Fibroblast of the aortic adventitia (primary cell): Measurements from ENCODE around the gene CCDC85A. TPM values are rescaled to one million over a fixed set of nuclear protein-coding genes. Genes with fewer than 3 reads are reported as not detected.
A peak's percentile ranks its signal among the peaks of the same experiment; 100 is the strongest.

Experiments used
- DNase-seq: peaks from one replicate; pipeline ENCODE4 v3.0.0-alpha.2; 2010; ENCODE audit warnings: low read depth
- H3K4me3 ChIP-seq: 2 replicates; pipeline ENCODE4 v1.5.1; 2011; ENCODE audit warnings: low read depth, mild to moderate bottlenecking, control low read depth, low read length, moderate library complexity
- total RNA-seq: library from RNA; depleted of rRNA; stranded (reverse); fragments of >200 nt; gene quantifications from 2 replicates; pipeline ENCODE4 v1.2.3, GENCODE V29; 2012; ENCODE audit warnings: low replicate concordance
- TF ChIP-seq, protein P1 (sequence below): IDR thresholded peaks from 2 replicates; pipeline ENCODE4 v1.5.1; 2011; ENCODE audit warnings: mild to moderate bottlenecking, low read length, control low read depth, inconsistent platforms; ENCODE audit not compliant: insufficient read depth

The CCDC85A gene
- total RNA-seq, 1 donor = 0.45 TPM

DNA sequence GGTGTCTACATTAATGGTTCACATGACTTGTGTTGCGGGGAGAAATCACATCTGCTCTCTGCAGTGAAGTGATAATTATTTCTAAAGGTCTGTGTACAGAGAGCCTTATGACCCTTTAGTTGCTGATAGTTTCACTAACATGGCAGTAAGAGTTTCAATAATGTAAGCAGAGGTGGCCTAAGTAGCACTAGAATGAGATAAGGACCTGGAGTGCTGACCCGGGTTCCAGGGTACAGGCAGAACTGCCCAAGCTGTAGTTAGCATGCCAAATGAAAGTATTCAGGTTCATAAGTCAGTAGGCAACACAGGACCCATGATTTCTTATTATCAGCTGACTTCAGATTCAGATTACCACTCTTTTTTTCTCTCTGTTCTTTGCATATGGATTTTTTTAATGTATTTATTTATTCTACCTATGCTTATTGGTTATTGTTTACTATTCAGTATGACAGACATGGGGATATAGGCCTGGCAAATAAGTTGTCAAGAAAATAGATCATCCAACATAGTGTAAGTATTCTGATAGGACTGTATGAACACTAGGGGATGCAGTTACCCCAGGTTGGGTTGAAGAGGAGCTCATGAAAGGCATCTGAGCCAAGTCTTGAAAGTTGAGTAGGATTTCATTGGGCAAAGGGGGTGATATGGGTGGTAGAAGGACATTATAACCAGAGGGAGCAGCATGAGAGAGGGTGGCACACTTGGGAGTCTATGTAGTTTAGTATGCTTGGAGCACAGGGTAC, 105.2 kb downstream of the CCDC85A start:
- H3K4me3 ChIP-seq = no peak overlapping the region
- TF ChIP-seq, protein P1, sequence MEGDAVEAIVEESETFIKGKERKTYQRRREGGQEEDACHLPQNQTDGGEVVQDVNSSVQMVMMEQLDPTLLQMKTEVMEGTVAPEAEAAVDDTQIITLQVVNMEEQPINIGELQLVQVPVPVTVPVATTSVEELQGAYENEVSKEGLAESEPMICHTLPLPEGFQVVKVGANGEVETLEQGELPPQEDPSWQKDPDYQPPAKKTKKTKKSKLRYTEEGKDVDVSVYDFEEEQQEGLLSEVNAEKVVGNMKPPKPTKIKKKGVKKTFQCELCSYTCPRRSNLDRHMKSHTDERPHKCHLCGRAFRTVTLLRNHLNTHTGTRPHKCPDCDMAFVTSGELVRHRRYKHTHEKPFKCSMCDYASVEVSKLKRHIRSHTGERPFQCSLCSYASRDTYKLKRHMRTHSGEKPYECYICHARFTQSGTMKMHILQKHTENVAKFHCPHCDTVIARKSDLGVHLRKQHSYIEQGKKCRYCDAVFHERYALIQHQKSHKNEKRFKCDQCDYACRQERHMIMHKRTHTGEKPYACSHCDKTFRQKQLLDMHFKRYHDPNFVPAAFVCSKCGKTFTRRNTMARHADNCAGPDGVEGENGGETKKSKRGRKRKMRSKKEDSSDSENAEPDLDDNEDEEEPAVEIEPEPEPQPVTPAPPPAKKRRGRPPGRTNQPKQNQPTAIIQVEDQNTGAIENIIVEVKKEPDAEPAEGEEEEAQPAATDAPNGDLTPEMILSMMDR = no peak
- DNase-seq = no peak

DNA sequence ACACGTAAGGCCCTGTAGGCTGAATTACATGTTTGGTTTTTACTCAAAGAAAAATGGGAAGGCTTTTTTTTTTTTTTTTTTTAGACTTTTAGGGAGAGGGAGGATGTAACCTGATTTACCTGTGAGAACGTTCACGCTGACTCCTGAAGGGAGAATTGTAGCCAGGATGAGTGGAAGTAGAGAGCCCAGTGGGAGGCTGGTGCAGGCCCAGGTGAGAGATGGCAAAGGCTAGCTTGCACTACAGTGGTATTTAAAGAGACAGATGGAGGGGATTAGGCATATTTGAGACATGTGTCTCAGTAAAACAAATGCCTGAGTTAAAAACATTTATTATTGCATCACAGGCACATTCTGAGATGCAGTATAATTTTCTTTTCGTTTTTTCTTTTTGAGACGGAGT, 107.9 kb downstream of the CCDC85A start:
- H3K4me3 ChIP-seq = no peak overlapping the region
- DNase-seq = no peak
- TF ChIP-seq, protein P1 = no peak

DNA sequence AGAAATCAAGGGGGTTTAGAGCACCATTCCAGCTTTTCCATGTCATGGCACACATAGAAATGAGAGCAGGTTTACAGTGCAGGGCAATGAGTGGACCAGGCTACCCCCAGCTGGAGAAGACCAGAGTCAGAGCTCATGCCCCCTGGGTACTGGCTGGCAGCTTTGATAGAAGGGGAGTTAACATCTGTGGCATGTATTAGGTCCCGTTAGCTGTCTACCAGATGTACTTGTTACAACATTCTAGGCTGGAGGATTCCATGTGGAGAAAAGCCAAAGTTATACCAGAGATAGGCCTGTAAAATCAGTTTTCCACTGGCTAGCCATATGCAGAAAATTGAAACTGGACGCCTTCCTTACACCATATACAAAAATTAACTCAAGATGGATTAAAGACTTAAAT, 109.2 kb downstream of the CCDC85A start:
- TF ChIP-seq, protein P1 = no peak
- DNase-seq = no peak
- no peak overlapping the region for H3K4me3 ChIP-seq

DNA sequence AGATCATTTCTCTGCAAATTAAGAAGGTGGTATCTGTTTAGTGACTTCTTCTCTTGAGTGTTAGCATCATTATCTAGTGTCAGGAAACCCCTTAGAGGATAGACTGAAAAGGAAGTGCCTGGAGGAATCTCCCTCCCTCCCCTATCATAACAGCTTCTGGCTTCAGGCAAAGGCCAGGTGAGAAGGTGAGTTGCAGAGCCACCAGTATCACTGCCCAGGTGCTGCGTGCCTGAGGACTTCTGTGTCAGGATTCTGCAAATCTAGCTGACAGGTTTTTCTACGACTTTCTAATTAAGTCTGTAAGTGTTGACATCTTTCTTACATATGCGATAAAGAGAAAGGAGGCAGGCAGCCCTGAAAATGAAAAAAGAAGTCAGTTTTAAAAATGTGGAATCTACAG, 111.9 kb downstream of the CCDC85A start:
- TF ChIP-seq, protein P1 = no peak
- no peak for DNase-seq

DNA sequence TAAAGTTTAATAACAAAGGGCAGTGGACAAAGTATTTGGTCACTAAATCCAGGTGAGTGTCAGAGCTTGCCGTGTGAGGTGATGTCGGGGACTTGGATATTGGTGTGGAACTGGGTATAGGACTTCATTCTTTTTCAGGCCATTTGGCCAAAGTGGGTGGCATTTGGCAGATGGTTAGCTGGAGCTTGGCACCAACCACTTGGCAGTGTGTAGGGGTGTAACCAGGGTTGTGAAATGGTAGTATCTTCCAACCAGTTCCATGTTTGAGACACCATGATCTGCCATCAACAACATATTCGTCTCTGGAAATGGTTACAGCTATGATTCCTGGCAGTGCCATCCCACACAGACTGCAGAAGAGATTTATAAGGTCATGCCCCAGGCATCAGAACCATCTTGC, 113.9 kb downstream of the CCDC85A start:
- TF ChIP-seq, protein P1 = no peak

More for the DNA sequence above, 111.9 kb downstream of the CCDC85A start:
- H3K4me3 ChIP-seq = no peak overlapping the region

DNA sequence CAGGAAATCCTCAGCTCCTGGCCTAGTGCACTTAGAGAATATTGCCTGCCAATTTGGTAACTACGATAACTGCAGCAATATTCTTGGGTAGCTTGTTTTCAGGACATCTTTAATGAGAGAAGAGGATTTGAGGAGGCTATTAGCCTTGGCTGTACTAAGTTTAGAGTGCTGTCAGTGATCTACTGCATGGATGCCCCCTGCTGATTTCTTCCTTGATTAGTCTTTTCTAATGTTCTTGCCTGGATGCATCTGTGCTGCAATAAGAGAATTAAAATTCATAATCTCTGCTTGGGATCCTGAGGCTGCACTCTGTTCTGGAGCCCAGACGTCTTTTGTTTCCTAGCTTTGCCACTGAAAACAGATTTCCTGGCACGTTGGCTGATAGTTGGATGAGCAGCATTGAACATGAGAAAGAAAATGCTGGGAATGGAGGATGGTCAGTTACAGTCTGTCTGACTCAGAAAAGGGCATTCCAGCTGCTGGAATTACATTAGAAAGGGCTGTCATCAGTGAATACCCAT, 115.4 kb downstream of the CCDC85A start:
- peak; percentile 56 for DNase-seq
- no peak overlapping the region for H3K4me3 ChIP-seq
- TF ChIP-seq, protein P1 = no peak

More for the DNA sequence above, 113.9 kb downstream of the CCDC85A start:
- DNase-seq = no peak
- no peak overlapping the region for H3K4me3 ChIP-seq
